HepG2 (cell line): ENCODE results near the gene AGPAT2. TPM values are rescaled to one million over a fixed set of nuclear protein-coding genes. Genes with fewer than 3 reads are reported as not detected.

Source experiments
- CBFB ChIP-seq: sonication (generic); formaldehyde crosslinking; IDR thresholded peaks from 2 replicates; pipeline ENCODE4 v1.4.0; 2020; ENCODE audit warnings: missing genetic modification reagents
- CCAR2 ChIP-seq: fragments of 200-400 bp; formaldehyde crosslinking; optimal IDR thresholded peaks from 2 replicates; pipeline ENCODE3; 2018; ENCODE audit warnings: low read depth, mild to moderate bottlenecking, low read length, moderate library complexity
- EED ChIP-seq: sonication (generic); formaldehyde crosslinking; IDR thresholded peaks from 2 replicates; pipeline ENCODE4 v1.5.0; 2020; ENCODE audit warnings: mild to moderate bottlenecking, missing genetic modification reagents
- KLF15 ChIP-seq: sonication (generic); formaldehyde crosslinking; IDR thresholded peaks from 2 replicates; pipeline ENCODE4 v1.8.1; 2023; ENCODE audit warnings: borderline replicate concordance, mild to moderate bottlenecking, inconsistent platforms, missing genetic modification reagents, mixed read lengths
- U2AF2 ChIP-seq: fragments of 200-400 bp; formaldehyde crosslinking; IDR thresholded peaks from 2 replicates; pipeline ENCODE4 v1.6.1; 2017; ENCODE audit warnings: low read depth, mild to moderate bottlenecking, low read length
- ZMAT3 ChIP-seq: sonication (generic); formaldehyde crosslinking; conservative IDR thresholded peaks from 2 replicates; pipeline ENCODE4 v1.7.0; 2021; ENCODE audit warnings: missing genetic modification reagents
- ZNF180 ChIP-seq: sonication (generic); formaldehyde crosslinking; IDR thresholded peaks from 2 replicates; pipeline ENCODE4 v1.4.0; 2020; ENCODE audit warnings: low read depth, missing genetic modification reagents, borderline replicate concordance
- ZNF317 ChIP-seq: sonication (generic); formaldehyde crosslinking; IDR thresholded peaks from 2 replicates; pipeline ENCODE4 v1.5.0; 2020; ENCODE audit warnings: mild to moderate bottlenecking, missing genetic modification reagents
- ZNF570 ChIP-seq: sonication (generic); formaldehyde crosslinking; IDR thresholded peaks from 2 replicates; pipeline ENCODE4 v1.4.0; 2020; ENCODE audit warnings: mild to moderate bottlenecking, missing genetic modification reagents, borderline replicate concordance
- ZNF746 ChIP-seq: sonication (generic); formaldehyde crosslinking; IDR thresholded peaks from 2 replicates; pipeline ENCODE4 v1.8.0; 2022; ENCODE audit warnings: mild to moderate bottlenecking, missing genetic modification reagents
- polyA plus RNA-seq, 8 experiments: library from polyadenylated mRNA; depleted of rRNA in 3 of 8; stranded (reverse) in 7 of 8; unstranded in 1 of 8; fragments of >200 nt; fragmentation: Illumina TruSeq in 4 of 8; extraction: Trizol in 4 of 8; gene quantifications; 2 replicates each; pipeline versions ENCODE4 v1.2.1 to v1.2.3, GENCODE V29; 2011 to 2016; ENCODE audit warnings: low read depth in 4 of 8, missing spikeins in 1 of 8, mixed read lengths in 1 of 8; ENCODE audit not compliant: insufficient read depth in 1 of 8
- total RNA-seq, 5 experiments: library from RNA; depleted of rRNA; stranded (reverse); fragments of >200 nt; fragmentation: Illumina TruSeq; extraction: Trizol; gene quantifications; 2 replicates each; pipeline ENCODE4 v1.2.3, GENCODE V29; 2016; ENCODE audit warnings: low read depth in 1 of 5
- TF ChIP-seq, protein P1 (sequence below): sonication (generic); formaldehyde crosslinking; IDR thresholded peaks from 2 replicates; pipeline ENCODE4 v1.5.1; 2020; ENCODE audit warnings: mild to moderate bottlenecking, missing genetic modification reagents, moderate library complexity
- TF ChIP-seq, protein P2 (sequence below): sonication (generic); formaldehyde crosslinking; IDR thresholded peaks from 2 replicates; pipeline ENCODE4 v1.9.0; 2021; ENCODE audit warnings: mild to moderate bottlenecking, missing genetic modification reagents
- TF ChIP-seq, protein P3 (sequence below): sonication (generic); formaldehyde crosslinking; IDR thresholded peaks from 2 replicates; pipeline ENCODE4 v1.5.0; 2020; ENCODE audit warnings: mild to moderate bottlenecking, missing genetic modification reagents
- TF ChIP-seq, protein P4 (sequence below): sonication (generic); formaldehyde crosslinking; IDR thresholded peaks from 2 replicates; pipeline ENCODE4 v1.4.0; 2020; ENCODE audit warnings: missing genetic modification reagents

The AGPAT2 gene
- total and polyA plus RNA-seq, 2 of the 13 experiments (the other 11 are each of a cell fraction or from before 2014, with no cell fraction given): 3.9 to 25.8 TPM

DNA sequence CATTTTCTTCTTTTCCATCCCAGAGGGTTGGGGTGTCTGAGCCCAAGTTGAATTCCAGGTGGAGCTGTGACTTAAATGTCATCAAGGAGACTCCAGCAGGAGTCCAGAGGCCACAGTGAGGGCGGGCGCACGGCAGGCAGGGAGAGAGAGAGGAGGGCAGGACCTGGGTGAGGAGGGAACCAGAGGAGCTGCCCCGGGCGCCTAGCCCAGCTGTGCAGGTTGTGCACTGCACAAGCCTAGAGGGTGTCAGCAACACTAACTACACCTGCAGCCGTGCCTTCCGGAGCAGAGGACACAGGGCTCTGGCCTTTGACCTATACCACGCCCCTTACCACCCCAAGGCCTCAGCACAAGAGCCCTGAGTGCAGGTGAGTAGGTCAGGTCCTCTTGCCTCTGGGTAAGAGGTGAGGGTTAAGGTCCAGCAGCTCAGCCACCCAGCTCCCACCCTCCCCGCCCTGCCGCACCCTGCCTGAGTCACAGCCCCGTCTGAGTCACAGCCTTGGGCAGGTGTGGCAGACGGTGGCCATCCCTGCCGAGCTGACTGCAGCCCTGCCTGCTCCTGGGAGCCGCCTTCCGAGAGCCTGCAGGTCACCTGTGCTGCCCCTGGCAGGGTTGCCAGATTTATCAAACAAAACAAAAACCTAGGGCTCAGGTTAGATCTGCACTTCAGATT lies 6.4 kb upstream of the AGPAT2 start (continued):
- TF ChIP-seq, protein P1, sequence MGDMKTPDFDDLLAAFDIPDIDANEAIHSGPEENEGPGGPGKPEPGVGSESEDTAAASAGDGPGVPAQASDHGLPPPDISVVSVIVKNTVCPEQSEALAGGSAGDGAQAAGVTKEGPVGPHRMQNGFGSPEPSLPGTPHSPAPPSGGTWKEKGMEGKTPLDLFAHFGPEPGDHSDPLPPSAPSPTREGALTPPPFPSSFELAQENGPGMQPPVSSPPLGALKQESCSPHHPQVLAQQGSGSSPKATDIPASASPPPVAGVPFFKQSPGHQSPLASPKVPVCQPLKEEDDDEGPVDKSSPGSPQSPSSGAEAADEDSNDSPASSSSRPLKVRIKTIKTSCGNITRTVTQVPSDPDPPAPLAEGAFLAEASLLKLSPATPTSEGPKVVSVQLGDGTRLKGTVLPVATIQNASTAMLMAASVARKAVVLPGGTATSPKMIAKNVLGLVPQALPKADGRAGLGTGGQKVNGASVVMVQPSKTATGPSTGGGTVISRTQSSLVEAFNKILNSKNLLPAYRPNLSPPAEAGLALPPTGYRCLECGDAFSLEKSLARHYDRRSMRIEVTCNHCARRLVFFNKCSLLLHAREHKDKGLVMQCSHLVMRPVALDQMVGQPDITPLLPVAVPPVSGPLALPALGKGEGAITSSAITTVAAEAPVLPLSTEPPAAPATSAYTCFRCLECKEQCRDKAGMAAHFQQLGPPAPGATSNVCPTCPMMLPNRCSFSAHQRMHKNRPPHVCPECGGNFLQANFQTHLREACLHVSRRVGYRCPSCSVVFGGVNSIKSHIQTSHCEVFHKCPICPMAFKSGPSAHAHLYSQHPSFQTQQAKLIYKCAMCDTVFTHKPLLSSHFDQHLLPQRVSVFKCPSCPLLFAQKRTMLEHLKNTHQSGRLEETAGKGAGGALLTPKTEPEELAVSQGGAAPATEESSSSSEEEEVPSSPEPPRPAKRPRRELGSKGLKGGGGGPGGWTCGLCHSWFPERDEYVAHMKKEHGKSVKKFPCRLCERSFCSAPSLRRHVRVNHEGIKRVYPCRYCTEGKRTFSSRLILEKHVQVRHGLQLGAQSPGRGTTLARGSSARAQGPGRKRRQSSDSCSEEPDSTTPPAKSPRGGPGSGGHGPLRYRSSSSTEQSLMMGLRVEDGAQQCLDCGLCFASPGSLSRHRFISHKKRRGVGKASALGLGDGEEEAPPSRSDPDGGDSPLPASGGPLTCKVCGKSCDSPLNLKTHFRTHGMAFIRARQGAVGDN (CRISPR knock-in tag): peak; percentile 79
- TF ChIP-seq, protein P2, sequence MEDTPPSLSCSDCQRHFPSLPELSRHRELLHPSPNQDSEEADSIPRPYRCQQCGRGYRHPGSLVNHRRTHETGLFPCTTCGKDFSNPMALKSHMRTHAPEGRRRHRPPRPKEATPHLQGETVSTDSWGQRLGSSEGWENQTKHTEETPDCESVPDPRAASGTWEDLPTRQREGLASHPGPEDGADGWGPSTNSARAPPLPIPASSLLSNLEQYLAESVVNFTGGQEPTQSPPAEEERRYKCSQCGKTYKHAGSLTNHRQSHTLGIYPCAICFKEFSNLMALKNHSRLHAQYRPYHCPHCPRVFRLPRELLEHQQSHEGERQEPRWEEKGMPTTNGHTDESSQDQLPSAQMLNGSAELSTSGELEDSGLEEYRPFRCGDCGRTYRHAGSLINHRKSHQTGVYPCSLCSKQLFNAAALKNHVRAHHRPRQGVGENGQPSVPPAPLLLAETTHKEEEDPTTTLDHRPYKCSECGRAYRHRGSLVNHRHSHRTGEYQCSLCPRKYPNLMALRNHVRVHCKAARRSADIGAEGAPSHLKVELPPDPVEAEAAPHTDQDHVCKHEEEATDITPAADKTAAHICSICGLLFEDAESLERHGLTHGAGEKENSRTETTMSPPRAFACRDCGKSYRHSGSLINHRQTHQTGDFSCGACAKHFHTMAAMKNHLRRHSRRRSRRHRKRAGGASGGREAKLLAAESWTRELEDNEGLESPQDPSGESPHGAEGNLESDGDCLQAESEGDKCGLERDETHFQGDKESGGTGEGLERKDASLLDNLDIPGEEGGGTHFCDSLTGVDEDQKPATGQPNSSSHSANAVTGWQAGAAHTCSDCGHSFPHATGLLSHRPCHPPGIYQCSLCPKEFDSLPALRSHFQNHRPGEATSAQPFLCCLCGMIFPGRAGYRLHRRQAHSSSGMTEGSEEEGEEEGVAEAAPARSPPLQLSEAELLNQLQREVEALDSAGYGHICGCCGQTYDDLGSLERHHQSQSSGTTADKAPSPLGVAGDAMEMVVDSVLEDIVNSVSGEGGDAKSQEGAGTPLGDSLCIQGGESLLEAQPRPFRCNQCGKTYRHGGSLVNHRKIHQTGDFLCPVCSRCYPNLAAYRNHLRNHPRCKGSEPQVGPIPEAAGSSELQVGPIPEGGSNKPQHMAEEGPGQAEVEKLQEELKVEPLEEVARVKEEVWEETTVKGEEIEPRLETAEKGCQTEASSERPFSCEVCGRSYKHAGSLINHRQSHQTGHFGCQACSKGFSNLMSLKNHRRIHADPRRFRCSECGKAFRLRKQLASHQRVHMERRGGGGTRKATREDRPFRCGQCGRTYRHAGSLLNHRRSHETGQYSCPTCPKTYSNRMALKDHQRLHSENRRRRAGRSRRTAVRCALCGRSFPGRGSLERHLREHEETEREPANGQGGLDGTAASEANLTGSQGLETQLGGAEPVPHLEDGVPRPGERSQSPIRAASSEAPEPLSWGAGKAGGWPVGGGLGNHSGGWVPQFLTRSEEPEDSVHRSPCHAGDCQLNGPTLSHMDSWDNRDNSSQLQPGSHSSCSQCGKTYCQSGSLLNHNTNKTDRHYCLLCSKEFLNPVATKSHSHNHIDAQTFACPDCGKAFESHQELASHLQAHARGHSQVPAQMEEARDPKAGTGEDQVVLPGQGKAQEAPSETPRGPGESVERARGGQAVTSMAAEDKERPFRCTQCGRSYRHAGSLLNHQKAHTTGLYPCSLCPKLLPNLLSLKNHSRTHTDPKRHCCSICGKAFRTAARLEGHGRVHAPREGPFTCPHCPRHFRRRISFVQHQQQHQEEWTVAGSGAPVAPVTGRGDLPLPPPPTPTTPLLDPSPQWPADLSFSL (CRISPR knock-in tag): no peak
- TF ChIP-seq, protein P3, sequence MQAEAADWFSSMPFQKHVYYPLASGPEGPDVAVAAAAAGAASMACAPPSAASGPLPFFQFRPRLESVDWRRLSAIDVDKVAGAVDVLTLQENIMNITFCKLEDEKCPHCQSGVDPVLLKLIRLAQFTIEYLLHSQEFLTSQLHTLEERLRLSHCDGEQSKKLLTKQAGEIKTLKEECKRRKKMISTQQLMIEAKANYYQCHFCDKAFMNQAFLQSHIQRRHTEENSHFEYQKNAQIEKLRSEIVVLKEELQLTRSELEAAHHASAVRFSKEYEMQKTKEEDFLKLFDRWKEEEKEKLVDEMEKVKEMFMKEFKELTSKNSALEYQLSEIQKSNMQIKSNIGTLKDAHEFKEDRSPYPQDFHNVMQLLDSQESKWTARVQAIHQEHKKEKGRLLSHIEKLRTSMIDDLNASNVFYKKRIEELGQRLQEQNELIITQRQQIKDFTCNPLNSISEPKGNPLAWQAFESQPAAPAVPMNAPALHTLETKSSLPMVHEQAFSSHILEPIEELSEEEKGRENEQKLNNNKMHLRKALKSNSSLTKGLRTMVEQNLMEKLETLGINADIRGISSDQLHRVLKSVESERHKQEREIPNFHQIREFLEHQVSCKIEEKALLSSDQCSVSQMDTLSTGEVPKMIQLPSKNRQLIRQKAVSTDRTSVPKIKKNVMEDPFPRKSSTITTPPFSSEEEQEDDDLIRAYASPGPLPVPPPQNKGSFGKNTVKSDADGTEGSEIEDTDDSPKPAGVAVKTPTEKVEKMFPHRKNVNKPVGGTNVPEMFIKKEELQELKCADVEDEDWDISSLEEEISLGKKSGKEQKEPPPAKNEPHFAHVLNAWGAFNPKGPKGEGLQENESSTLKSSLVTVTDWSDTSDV: no peak
- no peak for TF ChIP-seq ZNF570 (CRISPR knock-in tag)
- TF ChIP-seq, protein P4, sequence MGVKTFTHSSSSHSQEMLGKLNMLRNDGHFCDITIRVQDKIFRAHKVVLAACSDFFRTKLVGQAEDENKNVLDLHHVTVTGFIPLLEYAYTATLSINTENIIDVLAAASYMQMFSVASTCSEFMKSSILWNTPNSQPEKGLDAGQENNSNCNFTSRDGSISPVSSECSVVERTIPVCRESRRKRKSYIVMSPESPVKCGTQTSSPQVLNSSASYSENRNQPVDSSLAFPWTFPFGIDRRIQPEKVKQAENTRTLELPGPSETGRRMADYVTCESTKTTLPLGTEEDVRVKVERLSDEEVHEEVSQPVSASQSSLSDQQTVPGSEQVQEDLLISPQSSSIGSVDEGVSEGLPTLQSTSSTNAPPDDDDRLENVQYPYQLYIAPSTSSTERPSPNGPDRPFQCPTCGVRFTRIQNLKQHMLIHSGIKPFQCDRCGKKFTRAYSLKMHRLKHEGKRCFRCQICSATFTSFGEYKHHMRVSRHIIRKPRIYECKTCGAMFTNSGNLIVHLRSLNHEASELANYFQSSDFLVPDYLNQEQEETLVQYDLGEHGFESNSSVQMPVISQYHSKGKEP: no peak
- TF ChIP-seq KLF15 (CRISPR knock-in tag): no peak
- TF ChIP-seq ZNF746 (CRISPR knock-in tag): no peak
- no peak for TF ChIP-seq EED (CRISPR knock-in tag)
- no peak for TF ChIP-seq CCAR2
- no peak for TF ChIP-seq U2AF2
- TF ChIP-seq CBFB: no peak
- TF ChIP-seq ZNF180 (CRISPR knock-in tag): no peak
- TF ChIP-seq ZMAT3 (CRISPR knock-in tag): peak; percentile 81
- peak; percentile 40; the same call in 1 of the 2 replicates for TF ChIP-seq ZNF317 (CRISPR knock-in tag)
